ENCODE results near the gene GABPA.
"Not testable (repeated sequence)": the region's sequence is repeated elsewhere in the genome, so short reads cannot be mapped to it uniquely, and the experiment has no call there.

GABPA gene

DNA sequence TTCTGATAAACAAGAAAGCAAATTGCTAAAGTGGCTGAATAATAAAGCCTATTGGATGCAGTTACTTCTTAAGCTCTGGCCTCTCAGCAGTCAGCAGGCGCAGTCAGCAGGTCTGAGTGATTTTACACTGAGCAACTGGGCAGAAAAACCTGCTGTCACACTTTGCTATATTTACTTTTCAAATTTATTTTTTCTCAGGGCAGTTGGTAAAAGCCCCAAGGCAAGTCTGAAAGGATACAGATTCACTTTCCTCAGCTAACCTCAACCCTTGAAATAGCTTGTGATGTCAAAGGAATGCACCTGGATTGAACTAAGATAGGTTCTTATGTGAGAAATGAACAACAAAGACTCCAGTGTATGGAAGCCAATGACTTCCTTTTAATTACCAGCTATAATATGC is 34.0 kb upstream of the GABPA start:
- TF ChIP-seq, protein P1, sequence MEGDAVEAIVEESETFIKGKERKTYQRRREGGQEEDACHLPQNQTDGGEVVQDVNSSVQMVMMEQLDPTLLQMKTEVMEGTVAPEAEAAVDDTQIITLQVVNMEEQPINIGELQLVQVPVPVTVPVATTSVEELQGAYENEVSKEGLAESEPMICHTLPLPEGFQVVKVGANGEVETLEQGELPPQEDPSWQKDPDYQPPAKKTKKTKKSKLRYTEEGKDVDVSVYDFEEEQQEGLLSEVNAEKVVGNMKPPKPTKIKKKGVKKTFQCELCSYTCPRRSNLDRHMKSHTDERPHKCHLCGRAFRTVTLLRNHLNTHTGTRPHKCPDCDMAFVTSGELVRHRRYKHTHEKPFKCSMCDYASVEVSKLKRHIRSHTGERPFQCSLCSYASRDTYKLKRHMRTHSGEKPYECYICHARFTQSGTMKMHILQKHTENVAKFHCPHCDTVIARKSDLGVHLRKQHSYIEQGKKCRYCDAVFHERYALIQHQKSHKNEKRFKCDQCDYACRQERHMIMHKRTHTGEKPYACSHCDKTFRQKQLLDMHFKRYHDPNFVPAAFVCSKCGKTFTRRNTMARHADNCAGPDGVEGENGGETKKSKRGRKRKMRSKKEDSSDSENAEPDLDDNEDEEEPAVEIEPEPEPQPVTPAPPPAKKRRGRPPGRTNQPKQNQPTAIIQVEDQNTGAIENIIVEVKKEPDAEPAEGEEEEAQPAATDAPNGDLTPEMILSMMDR (IDR thresholded peaks at IDR 0.05; ENCODE audit: borderline replicate concordance, control extremely low read depth, extremely low read depth, insufficient read depth, missing control alignments): no peak
- no peak for DNase-seq (ENCODE audit: low spot score)
- in situ Hi-C loops (cut with MboI; ENCODE audit: low sequenced_read_pairs, unreplicated experiment): no loop called here

DNA sequence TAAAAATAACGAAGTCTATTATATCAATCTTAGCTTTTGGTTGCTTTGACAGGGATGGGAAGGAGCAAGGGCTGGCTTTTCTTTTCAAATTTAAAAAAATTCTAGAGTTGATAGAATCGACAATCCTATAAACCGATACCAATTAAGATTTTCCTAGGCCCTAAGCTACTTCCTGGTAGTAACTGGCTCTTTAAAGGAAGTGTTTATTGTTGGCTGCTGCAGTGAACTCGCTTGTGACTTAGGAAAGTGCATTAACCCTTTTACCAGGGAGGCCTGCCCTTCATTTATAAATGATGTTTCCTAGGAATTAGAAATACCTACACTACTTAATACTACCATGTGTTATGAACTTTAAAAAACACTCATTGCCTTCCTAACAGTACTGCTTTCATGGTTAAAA is 33.2 kb upstream of the GABPA start:
- in situ Hi-C loops (cut with MboI; ENCODE audit: low sequenced_read_pairs, unreplicated experiment): no loop called here
- DNase-seq (ENCODE audit: low spot score): no peak
- TF ChIP-seq, protein P1 (IDR thresholded peaks at IDR 0.05; ENCODE audit: borderline replicate concordance, control extremely low read depth, extremely low read depth, insufficient read depth, missing control alignments): no peak

DNA sequence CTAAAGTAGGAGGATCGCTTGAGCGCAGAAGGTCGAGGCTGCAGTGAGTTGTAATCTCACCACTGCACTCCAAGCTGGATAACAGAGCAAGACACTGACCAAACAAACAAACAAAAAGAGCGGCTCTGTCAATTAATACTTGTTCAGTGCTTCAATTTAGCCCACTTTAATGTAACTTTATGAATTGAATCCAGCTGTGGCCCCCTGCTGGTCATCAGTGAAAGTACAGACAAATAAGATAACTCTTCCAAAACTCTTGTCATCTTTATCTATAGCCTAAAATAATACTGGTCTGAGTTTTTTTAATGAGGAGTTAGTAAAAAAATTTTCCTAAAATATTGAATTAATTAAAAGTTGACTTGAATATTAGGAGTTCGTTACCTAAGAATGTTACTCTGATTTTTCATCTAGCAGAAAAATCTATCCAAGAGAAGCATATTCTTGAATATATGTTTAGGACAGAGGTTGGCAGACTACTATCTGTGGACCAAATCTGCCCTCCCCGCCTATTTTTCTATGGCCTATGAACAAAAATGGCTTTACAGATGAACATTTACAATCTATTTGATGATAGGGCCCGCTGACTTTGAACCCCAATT is 26.2 kb upstream of the GABPA start:
- peak; percentile 50 for DNase-seq (ENCODE audit: low spot score)
- in situ Hi-C loops (cut with MboI; ENCODE audit: low sequenced_read_pairs, unreplicated experiment): no loop called here
- TF ChIP-seq, protein P1 (IDR thresholded peaks at IDR 0.05; ENCODE audit: borderline replicate concordance, control extremely low read depth, extremely low read depth, insufficient read depth, missing control alignments): peak; percentile 29

DNA sequence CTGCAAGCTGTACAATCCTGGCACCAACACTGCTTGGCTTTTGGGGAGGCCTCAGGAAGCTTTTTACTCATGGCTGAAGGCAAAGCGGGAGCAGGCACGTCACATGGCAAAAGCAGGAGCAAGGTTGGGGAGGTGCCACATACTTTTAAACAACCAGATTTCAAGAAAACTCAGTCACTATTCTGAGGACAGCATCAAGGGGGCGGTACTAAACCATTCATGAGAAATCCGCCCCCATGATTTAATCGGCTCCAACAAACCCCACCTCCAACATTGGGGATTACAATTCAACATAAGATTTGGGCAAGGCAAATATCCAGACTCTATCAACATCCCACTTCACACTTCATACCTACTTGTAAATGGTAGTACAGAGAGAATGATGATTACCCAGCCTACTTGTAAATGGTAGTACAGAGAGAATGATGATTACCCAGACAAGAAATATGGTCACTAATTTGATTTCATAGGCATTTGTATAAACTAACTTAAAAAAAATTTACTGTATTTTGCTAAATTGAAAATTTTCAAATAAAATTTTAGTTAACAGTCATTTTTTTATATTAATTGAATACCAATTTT is 25.0 kb upstream of the GABPA start:
- no peak for DNase-seq (ENCODE audit: low spot score)
- in situ Hi-C loops (cut with MboI; ENCODE audit: low sequenced_read_pairs, unreplicated experiment): no loop called here
- TF ChIP-seq, protein P1 (IDR thresholded peaks at IDR 0.05; ENCODE audit: borderline replicate concordance, control extremely low read depth, extremely low read depth, insufficient read depth, missing control alignments): no peak

DNA sequence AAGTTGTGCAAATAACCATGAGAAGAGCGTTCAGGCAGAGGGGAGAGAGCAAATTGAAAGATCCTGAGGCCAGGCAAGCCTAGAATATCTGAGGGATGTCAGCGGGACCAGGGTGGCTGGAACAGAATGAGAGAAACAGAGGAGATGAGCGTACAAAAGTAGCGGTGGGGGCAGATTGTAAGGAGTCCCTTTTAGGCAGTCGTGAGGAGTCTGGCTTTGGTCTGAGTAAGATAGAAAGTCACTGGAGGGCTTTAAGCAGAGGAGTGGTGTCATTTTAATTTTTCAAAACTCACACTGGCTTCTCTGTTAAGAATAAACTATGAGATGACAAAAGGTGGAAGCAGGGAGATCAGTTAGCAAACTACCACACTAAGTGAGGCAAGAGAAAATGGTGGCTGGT is 24.2 kb upstream of the GABPA start:
- in situ Hi-C loops (cut with MboI; ENCODE audit: low sequenced_read_pairs, unreplicated experiment): no loop called here
- TF ChIP-seq, protein P1 (IDR thresholded peaks at IDR 0.05; ENCODE audit: borderline replicate concordance, control extremely low read depth, extremely low read depth, insufficient read depth, missing control alignments): no peak

DNA sequence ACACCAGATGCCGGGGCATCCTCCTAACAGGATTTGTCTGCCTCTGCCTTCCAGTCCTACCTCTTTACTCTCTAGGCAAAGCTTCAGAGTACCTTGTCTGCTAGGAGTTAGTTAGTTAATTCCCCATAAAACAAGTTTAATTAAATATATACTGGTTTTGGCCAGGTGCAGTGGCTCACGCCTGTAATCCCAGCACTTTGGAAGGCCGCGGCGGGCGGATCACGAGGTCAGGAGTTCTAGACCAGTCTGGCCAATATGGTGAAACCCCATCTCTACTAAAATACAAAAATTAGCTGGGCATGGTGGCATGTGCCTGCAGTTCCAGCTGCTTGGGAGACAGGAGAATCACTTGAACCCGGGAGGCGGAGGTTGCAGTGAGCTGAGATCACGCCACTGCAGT is 20.7 kb upstream of the GABPA start:
- in situ Hi-C loops (cut with MboI; ENCODE audit: low sequenced_read_pairs, unreplicated experiment); DNase-seq (ENCODE audit: low spot score): not testable (repeated sequence)

More for the DNA sequence above, 24.2 kb upstream of the GABPA start:
- DNase-seq (ENCODE audit: low spot score): no peak

DNA sequence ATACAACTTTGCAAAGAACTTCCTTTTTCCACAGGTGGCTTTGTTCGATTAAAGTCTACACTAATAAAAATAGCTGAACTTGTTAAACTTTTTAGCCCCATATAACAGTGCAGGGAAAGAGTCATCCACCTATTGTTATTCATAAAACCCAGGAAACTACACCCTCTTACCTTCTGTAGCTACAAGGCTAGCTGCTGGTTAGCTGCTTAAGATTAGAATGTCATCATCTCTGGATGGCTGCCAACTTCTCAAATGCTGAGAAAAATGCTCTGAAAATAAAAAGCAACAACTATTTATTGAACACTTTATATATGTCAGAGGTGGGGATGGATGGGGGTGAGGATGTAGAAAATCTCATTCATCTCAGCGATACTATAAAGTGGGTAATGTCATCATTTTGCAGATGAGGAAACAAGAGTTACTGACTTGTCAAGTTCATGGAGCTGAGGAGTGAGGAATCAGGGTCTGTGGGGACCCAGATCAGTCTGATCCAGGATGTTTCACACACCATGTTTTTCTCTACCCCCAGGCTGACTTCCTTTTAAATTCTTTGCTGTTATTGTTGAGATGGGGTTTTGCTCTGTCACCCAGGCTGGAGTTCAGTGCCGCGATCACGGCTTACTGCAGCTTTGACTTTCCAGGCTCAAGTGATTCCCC is 17.2 kb upstream of the GABPA start:
- in situ Hi-C loops (cut with MboI; ENCODE audit: low sequenced_read_pairs, unreplicated experiment): no loop called here
- TF ChIP-seq, protein P1 (IDR thresholded peaks at IDR 0.05; ENCODE audit: borderline replicate concordance, control extremely low read depth, extremely low read depth, insufficient read depth, missing control alignments): no peak
- DNase-seq (ENCODE audit: low spot score): no peak

All from GM13976 (cell line).